GM19193 (cell line): ENCODE data around the gene EPS15.

ENCODE experiments used
- POLR2A ChIP-seq: IDR thresholded peaks from 4 replicates; pipeline ENCODE4 v1.6.1; 2011; ENCODE audit not compliant: insufficient read depth, insufficient read length; ENCODE audit errors: extremely low read depth

The EPS15 gene

DNA sequence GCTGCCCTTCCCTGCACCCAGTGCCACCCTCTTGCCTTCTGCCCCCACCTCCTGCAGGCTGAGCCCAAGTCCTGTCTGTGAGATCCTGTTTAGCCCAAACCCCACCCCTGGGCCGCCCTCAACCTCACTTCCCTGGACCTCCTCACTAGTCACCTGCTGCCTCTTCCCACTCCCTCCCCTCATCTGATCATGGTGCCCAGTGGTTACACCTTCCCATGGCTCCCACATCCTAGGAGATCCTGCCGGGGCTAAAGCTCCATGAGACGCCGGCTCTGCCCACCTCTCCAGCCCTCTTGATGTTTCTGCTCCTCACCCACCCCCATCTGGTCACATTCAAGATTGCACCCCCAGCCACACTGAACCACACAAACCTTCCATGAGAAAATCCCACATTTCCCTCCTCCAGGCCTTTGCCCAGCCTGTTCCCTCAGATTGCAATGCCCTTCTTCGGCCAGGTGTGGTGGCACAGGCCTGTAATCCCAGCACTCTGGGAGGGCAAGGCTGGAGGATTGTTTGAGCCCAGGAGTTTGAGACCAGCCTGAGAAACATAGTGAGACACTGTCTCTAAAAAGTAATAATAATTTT lies 205.7 kb downstream of the EPS15 start:
- TF ChIP-seq POLR2A, result no peak

DNA sequence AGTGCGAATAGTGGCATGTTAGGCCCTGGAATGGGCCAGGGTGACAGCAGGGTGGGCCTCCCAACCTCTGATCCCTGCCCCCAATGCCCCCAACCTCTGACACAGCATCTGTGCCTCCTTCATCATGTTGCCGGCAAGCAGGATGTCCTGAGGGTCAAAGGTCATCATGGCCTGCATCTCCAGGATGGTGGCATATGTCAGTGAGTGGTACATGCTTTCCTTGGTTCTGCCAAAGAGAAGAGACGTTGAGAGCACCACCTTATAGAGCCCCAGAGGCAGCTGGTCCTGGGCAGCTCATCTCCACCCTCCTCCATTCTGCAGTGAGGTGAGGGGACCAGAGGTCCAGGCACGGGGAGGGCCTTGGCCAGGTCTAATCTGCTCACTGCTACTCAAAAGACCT lies 206.3 kb downstream of the EPS15 start:
- no peak for TF ChIP-seq POLR2A

- TF ChIP-seq POLR2A, result no peak
Observed at GRCh38 chr1:51311826-51312225, 207.2 kb downstream of the EPS15 start.

DNA sequence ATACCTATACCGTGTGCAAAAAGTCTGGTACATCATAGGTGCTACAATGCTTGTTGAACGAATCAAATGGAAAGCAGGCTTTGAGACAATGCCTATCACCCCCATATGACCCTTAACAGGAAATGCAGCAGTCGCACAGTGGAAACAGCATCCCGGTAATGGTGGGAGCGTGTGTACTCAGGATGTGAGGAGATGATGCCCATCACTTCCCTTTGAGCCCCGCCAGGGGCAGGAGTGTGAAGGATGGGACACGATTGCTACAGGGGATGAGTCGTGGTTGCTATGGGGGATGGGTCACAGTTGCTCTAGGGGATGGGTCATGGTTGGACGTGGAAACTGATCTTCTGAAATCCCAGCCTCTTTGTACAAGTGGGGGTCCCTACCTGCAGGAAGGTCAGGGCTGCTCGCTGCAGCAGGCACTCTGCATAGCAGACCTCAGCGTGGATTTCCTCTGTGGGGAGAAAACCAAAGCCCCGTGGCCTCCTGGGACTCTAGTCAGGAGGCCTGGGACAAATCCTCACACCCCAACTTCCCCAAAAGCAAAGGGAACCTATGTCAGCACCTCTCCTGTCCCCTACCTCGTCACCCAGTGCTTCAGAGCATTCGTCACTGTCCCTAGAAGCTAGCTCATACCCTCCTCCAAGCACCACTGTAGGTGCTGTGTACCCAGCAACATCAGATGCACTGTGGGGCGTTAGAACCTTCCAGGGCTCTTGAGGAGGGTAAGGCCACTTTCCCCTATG lies 208.0 kb downstream of the EPS15 start:
- no peak for TF ChIP-seq POLR2A

GRCh38 chr1:51309291-51309690 lies 209.8 kb downstream of the EPS15 start:
- TF ChIP-seq POLR2A, result no peak

DNA sequence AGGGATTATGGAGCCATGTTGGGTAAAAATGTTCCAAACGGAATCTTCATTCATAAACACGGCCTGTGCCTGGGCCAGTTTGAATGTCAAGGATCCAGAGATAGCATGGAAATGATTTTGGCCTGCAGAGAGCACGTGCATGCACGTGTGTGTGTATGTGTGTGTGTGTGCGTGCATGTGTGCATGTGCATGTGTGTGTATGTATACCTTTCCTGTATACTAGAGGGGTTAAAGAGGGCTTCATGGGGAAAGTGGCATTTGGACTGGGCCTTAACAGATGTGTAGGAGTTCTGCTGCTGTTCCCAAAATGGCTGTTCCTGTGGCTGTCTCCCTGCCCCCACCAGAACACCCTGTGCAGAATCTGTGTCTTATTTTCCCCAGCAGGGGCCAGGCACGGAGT lies 210.4 kb downstream of the EPS15 start:
- TF ChIP-seq POLR2A, result no peak

DNA sequence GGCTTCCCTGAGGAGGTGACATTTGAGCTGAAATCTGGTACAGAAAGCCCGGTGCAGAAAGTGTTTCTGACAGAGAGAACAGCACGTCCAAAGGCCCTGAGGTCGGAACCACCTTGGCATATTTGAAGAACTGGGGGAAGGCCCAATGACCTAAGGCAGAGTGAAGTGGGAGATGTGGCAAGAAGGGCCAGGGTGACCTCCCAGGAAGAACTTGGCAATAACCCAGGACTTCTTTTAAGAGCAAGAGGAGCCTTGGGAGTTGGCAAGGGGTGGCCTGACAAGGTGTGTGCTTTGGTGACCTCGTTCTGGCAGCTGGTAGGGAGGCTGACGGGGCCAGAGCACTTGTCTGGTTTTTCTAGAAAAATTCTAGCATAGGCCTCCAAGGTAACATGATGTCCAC lies 212.1 kb downstream of the EPS15 start:
- no peak for TF ChIP-seq POLR2A

GRCh38 chr1:51305371-51305823 lies 213.7 kb downstream of the EPS15 start:
- no peak for TF ChIP-seq POLR2A

GRCh38 chr1:51304360-51304759 lies 214.7 kb downstream of the EPS15 start:
- no peak for TF ChIP-seq POLR2A
